WTC11 (cell line): Measurements from ENCODE around the gene SLC23A2. TPM values are rescaled to one million over a fixed set of nuclear protein-coding genes. Genes with fewer than 3 reads are reported as not detected.

Experiments
- ATAC-seq: fragments of 200-7000 bp; cut with Tn5 transposase; 2 replicates; pipeline ENCODE4 v1.10.0; 2021; ENCODE audit warnings: mild to moderate bottlenecking, moderate library complexity
- CTCF ChIA-PET: fragments of 300-600 bp; sonication (Branson Sonifier 250); formaldehyde crosslinking; loops from one replicate; lab custom pipeline; 2021; ENCODE audit warnings: antibody characterized with exemption; lab: Charles Lee
- POLR2A ChIA-PET: fragments of 350-600 bp; sonication (Branson Sonifier 250); formaldehyde crosslinking; loops from one replicate; lab custom pipeline; 2021; ENCODE audit warnings: antibody characterized with exemption; lab: Charles Lee
- DNase-seq: peaks from one replicate; pipeline ENCODE4 v3.0.0; 2021; ENCODE audit warnings: low spot score
- H3K27ac Mint-ChIP-seq: 2 replicates; pipeline ENCODE4 v1.8.0; 2021; ENCODE audit warnings: mixed read lengths
- H3K27me3 Mint-ChIP-seq: 2 replicates; pipeline ENCODE4 v1.8.0; 2021; ENCODE audit warnings: low read depth, mild to moderate bottlenecking, moderate library complexity, mixed read lengths
- H3K36me3 Mint-ChIP-seq: 2 replicates; pipeline ENCODE4 v1.8.0; 2021; ENCODE audit warnings: mixed read lengths
- H3K4me1 Mint-ChIP-seq: 2 replicates; pipeline ENCODE4 v1.8.0; 2022; ENCODE audit warnings: mixed read lengths
- H3K4me3 Mint-ChIP-seq: 2 replicates; pipeline ENCODE4 v1.8.0; 2021; ENCODE audit warnings: mild to moderate bottlenecking, moderate library complexity, mixed read lengths
- H3K9me3 Mint-ChIP-seq: 2 replicates; pipeline ENCODE4 v1.8.0; 2021; ENCODE audit warnings: mixed read lengths
- FOXP1 ChIP-seq: sonication (generic); formaldehyde crosslinking; IDR thresholded peaks from 2 replicates; pipeline ENCODE4 v1.8.0; 2022; ENCODE audit warnings: missing genetic modification reagents, mild to moderate bottlenecking, moderate library complexity, borderline replicate concordance
- GRHL2 ChIP-seq: fragments of 250-450 bp; sonication (Bioruptor Pico); IDR thresholded peaks from 2 replicates; pipeline ENCODE4 v1.8.0; 2022; ENCODE audit warnings: mild to moderate bottlenecking, moderate library complexity; ENCODE audit not compliant: insufficient replicate concordance, severe bottlenecking
- IRF2 ChIP-seq: sonication (generic); formaldehyde crosslinking; IDR thresholded peaks from 2 replicates; pipeline ENCODE4 v1.8.0; 2022; ENCODE audit warnings: low read depth, missing genetic modification reagents, borderline replicate concordance
- JAZF1 ChIP-seq: fragments of 250-450 bp; sonication (Bioruptor Pico); IDR thresholded peaks from 2 replicates; pipeline ENCODE4 v1.9.0; 2021; ENCODE audit warnings: moderate library complexity, mild to moderate bottlenecking, inconsistent platforms
- JUN ChIP-seq: sonication (generic); formaldehyde crosslinking; IDR thresholded peaks from 2 replicates; pipeline ENCODE4 v1.8.0; 2023; ENCODE audit warnings: mild to moderate bottlenecking, missing genetic modification reagents
- TEAD1 ChIP-seq: sonication (generic); formaldehyde crosslinking; IDR thresholded peaks from 2 replicates; pipeline ENCODE4 v1.8.0; 2022; ENCODE audit warnings: mild to moderate bottlenecking, missing genetic modification reagents
- ZNF219 ChIP-seq: sonication (generic); formaldehyde crosslinking; IDR thresholded peaks from 2 replicates; pipeline ENCODE4 v1.8.0; 2023; ENCODE audit warnings: missing genetic modification reagents, mild to moderate bottlenecking, borderline replicate concordance
- ZNF317 ChIP-seq: sonication (generic); formaldehyde crosslinking; IDR thresholded peaks from 2 replicates; pipeline ENCODE4 v1.8.1; 2023; ENCODE audit warnings: low read depth, mild to moderate bottlenecking, moderate library complexity, missing genetic modification reagents, borderline replicate concordance
- total RNA-seq: library from RNA; stranded (reverse); gene quantifications from 3 replicates; pipeline ENCODE4 v1.2.3, GENCODE V29; 2021
- TF ChIP-seq, protein P1 (sequence below): fragments of 250-450 bp; sonication (Bioruptor Pico); IDR thresholded peaks from 2 replicates; pipeline ENCODE4 v1.9.0; 2021; ENCODE audit warnings: mild to moderate bottlenecking
- TF ChIP-seq, protein P2 (sequence below): sonication (generic); formaldehyde crosslinking; IDR thresholded peaks from 2 replicates; pipeline ENCODE4 v1.8.0; 2022; ENCODE audit warnings: mild to moderate bottlenecking, missing genetic modification reagents
- TF ChIP-seq, protein P3 (sequence below): sonication (generic); formaldehyde crosslinking; IDR thresholded peaks from 2 replicates; pipeline ENCODE4 v1.8.0; 2022; ENCODE audit warnings: missing genetic modification reagents
- TF ChIP-seq, protein P4 (sequence below): sonication (generic); formaldehyde crosslinking; conservative IDR thresholded peaks from 2 replicates; pipeline ENCODE4 v1.8.1; 2022; ENCODE audit warnings: mild to moderate bottlenecking, missing genetic modification reagents
- TF ChIP-seq, protein P5 (sequence below): fragments of 250-450 bp; sonication (Bioruptor Pico); IDR thresholded peaks from 2 replicates; pipeline ENCODE4 v2.1.2; 2022; ENCODE audit warnings: mild to moderate bottlenecking, moderate library complexity
- TF ChIP-seq, protein P6 (sequence below): sonication (generic); formaldehyde crosslinking; IDR thresholded peaks from 2 replicates; pipeline ENCODE4 v1.8.1; 2023; ENCODE audit warnings: mild to moderate bottlenecking, moderate library complexity, missing genetic modification reagents
- TF ChIP-seq, protein P7 (sequence below): sonication (generic); formaldehyde crosslinking; IDR thresholded peaks from 2 replicates; pipeline ENCODE4 v1.8.1; 2023; ENCODE audit warnings: mild to moderate bottlenecking, missing genetic modification reagents
- TF ChIP-seq, protein P8 (sequence below): sonication (generic); formaldehyde crosslinking; IDR thresholded peaks from 2 replicates; pipeline ENCODE4 v1.8.1; 2022; ENCODE audit warnings: mild to moderate bottlenecking, missing genetic modification reagents, moderate library complexity, borderline replicate concordance

The SLC23A2 gene
- total RNA-seq, 1 experiment from 2014 or later: 14.5 TPM

DNA sequence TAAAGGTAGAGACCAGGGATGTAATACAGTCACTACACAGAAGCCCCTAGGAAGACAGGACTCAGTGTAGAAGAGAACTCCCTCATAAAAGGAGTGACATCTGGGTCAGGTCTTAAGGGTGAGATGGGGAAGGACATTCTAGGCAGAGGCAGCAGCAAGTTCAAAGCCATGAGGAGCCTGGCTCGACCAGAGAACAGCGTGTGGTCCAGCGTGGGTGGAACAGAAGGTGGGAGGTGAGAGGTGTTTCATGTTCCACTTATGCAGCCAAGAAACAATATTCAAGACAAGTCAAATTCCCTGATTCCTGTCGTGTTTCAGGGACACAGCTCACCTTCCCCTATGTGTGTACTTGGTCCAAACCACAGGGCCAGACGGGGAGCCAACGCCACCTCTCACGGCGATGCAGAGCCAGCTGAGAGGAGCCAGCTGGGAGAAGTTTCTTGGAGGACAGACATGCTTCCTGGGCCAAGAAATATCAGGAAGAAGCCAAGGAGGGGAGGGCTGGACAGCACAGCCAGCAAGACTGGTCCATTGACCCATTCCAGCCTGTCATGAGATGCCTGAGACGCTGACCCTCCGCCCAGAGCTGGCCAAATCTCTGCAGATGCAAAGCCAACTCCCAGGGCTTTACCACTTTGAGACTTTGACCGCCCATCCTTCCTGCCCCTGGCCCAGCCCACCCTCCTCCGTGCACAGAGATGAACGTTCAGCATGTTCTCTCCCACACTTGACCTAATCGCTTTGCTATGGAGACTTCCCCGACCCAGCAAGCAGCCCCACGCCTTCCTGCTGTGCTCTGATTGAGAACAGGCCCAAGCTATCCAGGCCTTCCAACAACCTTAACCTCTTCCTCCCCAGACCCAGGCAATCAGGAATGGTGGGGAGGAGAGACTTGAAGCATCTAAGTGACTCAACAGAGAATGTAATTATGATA, 165.8 kb downstream of the SLC23A2 start:
- DNase-seq (no peak), ATAC-seq (no peak)
- H3K4me1 Mint-ChIP-seq: peaks cover 3% of the 10 kb centered on the region
- POLR2A ChIA-PET: no interaction called here
- no peaks in the 10 kb centered on the region for H3K36me3 Mint-ChIP-seq
- TF ChIP-seq, protein P1, sequence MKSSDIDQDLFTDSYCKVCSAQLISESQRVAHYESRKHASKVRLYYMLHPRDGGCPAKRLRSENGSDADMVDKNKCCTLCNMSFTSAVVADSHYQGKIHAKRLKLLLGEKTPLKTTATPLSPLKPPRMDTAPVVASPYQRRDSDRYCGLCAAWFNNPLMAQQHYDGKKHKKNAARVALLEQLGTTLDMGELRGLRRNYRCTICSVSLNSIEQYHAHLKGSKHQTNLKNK (CRISPR knock-in tag): no peak
- TF ChIP-seq, protein P2, sequence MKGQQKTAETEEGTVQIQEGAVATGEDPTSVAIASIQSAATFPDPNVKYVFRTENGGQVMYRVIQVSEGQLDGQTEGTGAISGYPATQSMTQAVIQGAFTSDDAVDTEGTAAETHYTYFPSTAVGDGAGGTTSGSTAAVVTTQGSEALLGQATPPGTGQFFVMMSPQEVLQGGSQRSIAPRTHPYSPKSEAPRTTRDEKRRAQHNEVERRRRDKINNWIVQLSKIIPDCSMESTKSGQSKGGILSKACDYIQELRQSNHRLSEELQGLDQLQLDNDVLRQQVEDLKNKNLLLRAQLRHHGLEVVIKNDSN (CRISPR knock-in tag): no peak
- TF ChIP-seq, protein P3, sequence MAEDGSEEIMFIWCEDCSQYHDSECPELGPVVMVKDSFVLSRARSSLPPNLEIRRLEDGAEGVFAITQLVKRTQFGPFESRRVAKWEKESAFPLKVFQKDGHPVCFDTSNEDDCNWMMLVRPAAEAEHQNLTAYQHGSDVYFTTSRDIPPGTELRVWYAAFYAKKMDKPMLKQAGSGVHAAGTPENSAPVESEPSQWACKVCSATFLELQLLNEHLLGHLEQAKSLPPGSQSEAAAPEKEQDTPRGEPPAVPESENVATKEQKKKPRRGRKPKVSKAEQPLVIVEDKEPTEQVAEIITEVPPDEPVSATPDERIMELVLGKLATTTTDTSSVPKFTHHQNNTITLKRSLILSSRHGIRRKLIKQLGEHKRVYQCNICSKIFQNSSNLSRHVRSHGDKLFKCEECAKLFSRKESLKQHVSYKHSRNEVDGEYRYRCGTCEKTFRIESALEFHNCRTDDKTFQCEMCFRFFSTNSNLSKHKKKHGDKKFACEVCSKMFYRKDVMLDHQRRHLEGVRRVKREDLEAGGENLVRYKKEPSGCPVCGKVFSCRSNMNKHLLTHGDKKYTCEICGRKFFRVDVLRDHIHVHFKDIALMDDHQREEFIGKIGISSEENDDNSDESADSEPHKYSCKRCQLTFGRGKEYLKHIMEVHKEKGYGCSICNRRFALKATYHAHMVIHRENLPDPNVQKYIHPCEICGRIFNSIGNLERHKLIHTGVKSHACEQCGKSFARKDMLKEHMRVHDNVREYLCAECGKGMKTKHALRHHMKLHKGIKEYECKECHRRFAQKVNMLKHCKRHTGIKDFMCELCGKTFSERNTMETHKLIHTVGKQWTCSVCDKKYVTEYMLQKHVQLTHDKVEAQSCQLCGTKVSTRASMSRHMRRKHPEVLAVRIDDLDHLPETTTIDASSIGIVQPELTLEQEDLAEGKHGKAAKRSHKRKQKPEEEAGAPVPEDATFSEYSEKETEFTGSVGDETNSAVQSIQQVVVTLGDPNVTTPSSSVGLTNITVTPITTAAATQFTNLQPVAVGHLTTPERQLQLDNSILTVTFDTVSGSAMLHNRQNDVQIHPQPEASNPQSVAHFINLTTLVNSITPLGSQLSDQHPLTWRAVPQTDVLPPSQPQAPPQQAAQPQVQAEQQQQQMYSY (CRISPR knock-in tag): no peak
- TF ChIP-seq FOXP1 (no peak), ZNF219 (no peak), GRHL2 (no peak), ZNF317 (CRISPR knock-in tag) (no peak), TEAD1 (CRISPR knock-in tag) (no peak), JAZF1 (CRISPR knock-in tag) (no peak), JUN (CRISPR knock-in tag) (no peak), IRF2 (CRISPR knock-in tag) (no peak)
- TF ChIP-seq, protein P4, sequence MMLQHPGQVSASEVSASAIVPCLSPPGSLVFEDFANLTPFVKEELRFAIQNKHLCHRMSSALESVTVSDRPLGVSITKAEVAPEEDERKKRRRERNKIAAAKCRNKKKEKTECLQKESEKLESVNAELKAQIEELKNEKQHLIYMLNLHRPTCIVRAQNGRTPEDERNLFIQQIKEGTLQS (CRISPR knock-in tag): no peak
- TF ChIP-seq, protein P5, sequence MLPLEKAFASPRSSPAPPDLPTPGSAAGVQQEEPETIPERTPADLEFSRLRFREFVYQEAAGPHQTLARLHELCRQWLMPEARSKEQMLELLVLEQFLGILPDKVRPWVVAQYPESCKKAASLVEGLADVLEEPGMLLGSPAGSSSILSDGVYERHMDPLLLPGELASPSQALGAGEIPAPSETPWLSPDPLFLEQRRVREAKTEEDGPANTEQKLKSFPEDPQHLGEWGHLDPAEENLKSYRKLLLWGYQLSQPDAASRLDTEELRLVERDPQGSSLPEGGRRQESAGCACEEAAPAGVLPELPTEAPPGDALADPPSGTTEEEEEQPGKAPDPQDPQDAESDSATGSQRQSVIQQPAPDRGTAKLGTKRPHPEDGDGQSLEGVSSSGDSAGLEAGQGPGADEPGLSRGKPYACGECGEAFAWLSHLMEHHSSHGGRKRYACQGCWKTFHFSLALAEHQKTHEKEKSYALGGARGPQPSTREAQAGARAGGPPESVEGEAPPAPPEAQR: no peak
- TF ChIP-seq, protein P6, sequence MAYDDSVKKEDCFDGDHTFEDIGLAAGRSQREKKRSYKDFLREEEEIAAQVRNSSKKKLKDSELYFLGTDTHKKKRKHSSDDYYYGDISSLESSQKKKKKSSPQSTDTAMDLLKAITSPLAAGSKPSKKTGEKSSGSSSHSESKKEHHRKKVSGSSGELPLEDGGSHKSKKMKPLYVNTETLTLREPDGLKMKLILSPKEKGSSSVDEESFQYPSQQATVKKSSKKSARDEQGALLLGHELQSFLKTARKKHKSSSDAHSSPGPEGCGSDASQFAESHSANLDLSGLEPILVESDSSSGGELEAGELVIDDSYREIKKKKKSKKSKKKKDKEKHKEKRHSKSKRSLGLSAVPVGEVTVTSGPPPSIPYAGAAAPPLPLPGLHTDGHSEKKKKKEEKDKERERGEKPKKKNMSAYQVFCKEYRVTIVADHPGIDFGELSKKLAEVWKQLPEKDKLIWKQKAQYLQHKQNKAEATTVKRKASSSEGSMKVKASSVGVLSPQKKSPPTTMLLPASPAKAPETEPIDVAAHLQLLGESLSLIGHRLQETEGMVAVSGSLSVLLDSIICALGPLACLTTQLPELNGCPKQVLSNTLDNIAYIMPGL (CRISPR knock-in tag): no peak
- TF ChIP-seq, protein P7, sequence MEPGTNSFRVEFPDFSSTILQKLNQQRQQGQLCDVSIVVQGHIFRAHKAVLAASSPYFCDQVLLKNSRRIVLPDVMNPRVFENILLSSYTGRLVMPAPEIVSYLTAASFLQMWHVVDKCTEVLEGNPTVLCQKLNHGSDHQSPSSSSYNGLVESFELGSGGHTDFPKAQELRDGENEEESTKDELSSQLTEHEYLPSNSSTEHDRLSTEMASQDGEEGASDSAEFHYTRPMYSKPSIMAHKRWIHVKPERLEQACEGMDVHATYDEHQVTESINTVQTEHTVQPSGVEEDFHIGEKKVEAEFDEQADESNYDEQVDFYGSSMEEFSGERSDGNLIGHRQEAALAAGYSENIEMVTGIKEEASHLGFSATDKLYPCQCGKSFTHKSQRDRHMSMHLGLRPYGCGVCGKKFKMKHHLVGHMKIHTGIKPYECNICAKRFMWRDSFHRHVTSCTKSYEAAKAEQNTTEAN (CRISPR knock-in tag): no peak
- TF ChIP-seq, protein P8, sequence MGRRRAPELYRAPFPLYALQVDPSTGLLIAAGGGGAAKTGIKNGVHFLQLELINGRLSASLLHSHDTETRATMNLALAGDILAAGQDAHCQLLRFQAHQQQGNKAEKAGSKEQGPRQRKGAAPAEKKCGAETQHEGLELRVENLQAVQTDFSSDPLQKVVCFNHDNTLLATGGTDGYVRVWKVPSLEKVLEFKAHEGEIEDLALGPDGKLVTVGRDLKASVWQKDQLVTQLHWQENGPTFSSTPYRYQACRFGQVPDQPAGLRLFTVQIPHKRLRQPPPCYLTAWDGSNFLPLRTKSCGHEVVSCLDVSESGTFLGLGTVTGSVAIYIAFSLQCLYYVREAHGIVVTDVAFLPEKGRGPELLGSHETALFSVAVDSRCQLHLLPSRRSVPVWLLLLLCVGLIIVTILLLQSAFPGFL: no peak
- peaks cover 18% of the 10 kb centered on the region for H3K9me3 Mint-ChIP-seq
- CTCF ChIA-PET: no interaction called here
- H3K27ac Mint-ChIP-seq: no peak overlapping the region
- peaks cover 3% of the 10 kb centered on the region for H3K27me3 Mint-ChIP-seq
- no peak overlapping the region for H3K4me3 Mint-ChIP-seq
